NB4 (cell line): ENCODE data around the gene CD200R1L.

Experiments
- POLR2A ChIP-seq: IDR thresholded peaks from 2 replicates; pipeline ENCODE4 v1.6.1; 2011; ENCODE audit warnings: mild to moderate bottlenecking; ENCODE audit not compliant: insufficient read length; ENCODE audit errors: extremely low read depth
- TF ChIP-seq, protein P1 (sequence below): IDR thresholded peaks from one replicate; pipeline ENCODE4 v1.5.1; 2012; ENCODE audit warnings: low read depth, low read length
- TF ChIP-seq, protein P2 (sequence below): IDR thresholded peaks from 2 replicates; pipeline ENCODE4 v1.6.1; 2011; ENCODE audit warnings: low read depth, low read length

DNA sequence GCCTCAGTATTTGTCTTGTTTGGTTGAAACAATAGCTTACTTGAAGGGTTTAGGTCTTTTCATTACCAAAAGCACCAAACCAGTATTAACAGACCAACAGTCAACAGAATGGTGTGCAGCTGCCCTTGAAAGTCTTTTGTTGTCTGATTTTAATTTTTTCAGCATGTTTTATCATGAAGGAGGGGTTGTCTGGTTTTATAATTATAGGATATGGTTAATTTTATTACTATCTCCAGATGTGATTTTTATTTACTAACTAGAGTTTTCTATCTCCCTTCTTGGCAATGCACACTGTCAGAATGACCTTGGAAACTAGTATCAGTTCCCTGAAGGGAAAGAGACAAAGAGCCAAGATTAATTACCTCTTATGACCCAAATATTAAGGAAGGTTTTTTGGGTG, 9.2 kb upstream of the CD200R1L start:
- no peak for TF ChIP-seq POLR2A
- TF ChIP-seq, protein P1, sequence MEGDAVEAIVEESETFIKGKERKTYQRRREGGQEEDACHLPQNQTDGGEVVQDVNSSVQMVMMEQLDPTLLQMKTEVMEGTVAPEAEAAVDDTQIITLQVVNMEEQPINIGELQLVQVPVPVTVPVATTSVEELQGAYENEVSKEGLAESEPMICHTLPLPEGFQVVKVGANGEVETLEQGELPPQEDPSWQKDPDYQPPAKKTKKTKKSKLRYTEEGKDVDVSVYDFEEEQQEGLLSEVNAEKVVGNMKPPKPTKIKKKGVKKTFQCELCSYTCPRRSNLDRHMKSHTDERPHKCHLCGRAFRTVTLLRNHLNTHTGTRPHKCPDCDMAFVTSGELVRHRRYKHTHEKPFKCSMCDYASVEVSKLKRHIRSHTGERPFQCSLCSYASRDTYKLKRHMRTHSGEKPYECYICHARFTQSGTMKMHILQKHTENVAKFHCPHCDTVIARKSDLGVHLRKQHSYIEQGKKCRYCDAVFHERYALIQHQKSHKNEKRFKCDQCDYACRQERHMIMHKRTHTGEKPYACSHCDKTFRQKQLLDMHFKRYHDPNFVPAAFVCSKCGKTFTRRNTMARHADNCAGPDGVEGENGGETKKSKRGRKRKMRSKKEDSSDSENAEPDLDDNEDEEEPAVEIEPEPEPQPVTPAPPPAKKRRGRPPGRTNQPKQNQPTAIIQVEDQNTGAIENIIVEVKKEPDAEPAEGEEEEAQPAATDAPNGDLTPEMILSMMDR = no peak
- TF ChIP-seq, protein P2, sequence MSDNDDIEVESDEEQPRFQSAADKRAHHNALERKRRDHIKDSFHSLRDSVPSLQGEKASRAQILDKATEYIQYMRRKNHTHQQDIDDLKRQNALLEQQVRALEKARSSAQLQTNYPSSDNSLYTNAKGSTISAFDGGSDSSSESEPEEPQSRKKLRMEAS = no peak
